ENCODE results near the gene HEPACAM2. TPM values are rescaled to one million over a fixed set of nuclear protein-coding genes. Genes with fewer than 3 reads are reported as not detected.

HEPACAM2 gene
- total and polyA plus RNA-seq, 7 donors: 0.01 TPM; not detected in 6

GRCh38 chr7:93140582-93141191 is 85.6 kb downstream of the HEPACAM2 start:
- Histone ChIP-seq H3K36me3 (ENCODE audit: insufficient read depth in 1 of 2, low read depth in 1 of 2) (peaks cover 7 to 19% of the 10 kb centered on the region in 2 donors), H3K9me3 (no peaks in the 10 kb centered on the region), H3K27ac (no peak overlapping the region), H3K4me1 (no peaks in the 10 kb centered on the region), H3K27me3 (ENCODE audit: insufficient read depth in 3 of 3, low read length in 2 of 3) (no peaks in the 10 kb centered on the region), H3K4me3 (no peak overlapping the region)
- ATAC-seq (no peak), DNase-seq (no peak)
- 92 to 95% (median 94%) methylated on average over 3 of the region's 3 CpGs for WGBS, 3 donors
- no peak for TF ChIP-seq CTCF (IDR thresholded peaks at IDR 0.05)
- intact Hi-C loops (cut with DNase I): no loop called here

- TF ChIP-seq CTCF (IDR thresholded peaks at IDR 0.05): no peak
- peaks cover 16% of the 10 kb centered on the region for H3K9me3 ChIP-seq
- H3K4me3 ChIP-seq: no peak overlapping the region
- H3K27me3 ChIP-seq (ENCODE audit: insufficient read depth in 3 of 3, low read length in 2 of 3): no peaks in the 10 kb centered on the region
- DNase-seq (no peak), ATAC-seq (no peak)
- H3K4me1 ChIP-seq: no peaks in the 10 kb centered on the region
- WGBS, 3 donors: 93 to 96% (median 96%) methylated on average over 4 of the region's 4 CpGs
- H3K36me3 ChIP-seq (ENCODE audit: insufficient read depth in 1 of 2, low read depth in 1 of 2): peaks cover 9 to 28% of the 10 kb centered on the region in 2 donors
- H3K27ac ChIP-seq: no peak overlapping the region
- intact Hi-C loops (cut with DNase I): no loop called here
These were observed 87.7 kb downstream of the HEPACAM2 start for GRCh38 chr7:93138576-93138975.

Other genes starting within 250 kb of the HEPACAM2 start
- 1 to 10 TPM in 3 of 4 donors, under 1 TPM in 1; 0.84 to 2.3 (median 1.7) TPM for gene SAMD9, start 108.5 kb downstream of the HEPACAM2 start, total RNA-seq
- under 1 TPM; 0.53 to 0.93 (median 0.59) TPM for gene SAMD9, start 108.5 kb downstream of the HEPACAM2 start, polyA plus RNA-seq
- gene SAMD9L, start 78.1 kb downstream of the HEPACAM2 start, total RNA-seq: 1 to 10 TPM; 1.9 to 3.6 (median 2.9) TPM
- 1 to 10 TPM in 2 of 3 donors, under 1 TPM in 1; 0.76 to 1.9 (median 1.5) TPM for gene SAMD9L, start 78.1 kb downstream of the HEPACAM2 start, polyA plus RNA-seq
- 10 to 100 TPM; 15.9 to 22.4 (median 17.8) TPM for gene VPS50, start 5.9 kb upstream of the HEPACAM2 start, total RNA-seq
- gene VPS50, start 5.9 kb upstream of the HEPACAM2 start, polyA plus RNA-seq: 10 to 100 TPM in 1 of 3 donors, 1 to 10 TPM in 2; 6.2 to 18.2 (median 8.0) TPM

Measured in psoas muscle (tissue), 8 donors.